IMR-90 (cell line): ENCODE results near the gene FER. TPM values are rescaled to one million over a fixed set of nuclear protein-coding genes. Genes with fewer than 3 reads are reported as not detected.

Experiments
- ATAC-seq: fragments of 200-7000 bp; cut with Tn5 transposase; 2 replicates; pipeline ENCODE4 v1.9.1; 2020; ENCODE audit warnings: low read depth, mild to moderate bottlenecking, moderate library complexity
- BruUV-seq: library from RNA; stranded (reverse); fragments of 400-500 nt; replicated peaks from 2 replicates; lab custom pipeline; 2021; lab: Mats Ljungman, UMichigan
- CTCF ChIA-PET: fragments of 300-600 bp; formaldehyde crosslinking; extraction: SDS; loops from one replicate; lab custom pipeline; 2021; ENCODE audit warnings: antibody characterized with exemption; lab: Yijun Ruan, JAX
- POLR2A ChIA-PET: fragments of 300-600 bp; sonication (Branson Sonifier 250); formaldehyde crosslinking; loops from one replicate; lab custom pipeline; 2022; ENCODE audit warnings: antibody characterized with exemption; ENCODE audit not compliant: unreplicated experiment; lab: Charles Lee
- DNase-seq: peaks from one replicate; pipeline ENCODE4 v3.0.0; 2013
- H2AFZ ChIP-seq: replicated peaks from 2 replicates; pipeline ENCODE3; 2013; ENCODE audit warnings: low read length, mild to moderate bottlenecking; ENCODE audit not compliant: poor library complexity
- H2AK5ac ChIP-seq: 2 replicates; pipeline ENCODE4 v1.6.1; 2013; ENCODE audit warnings: low read depth, low read length, inconsistent platforms
- H2AK9ac ChIP-seq: replicated peaks from 2 replicates; pipeline ENCODE3; 2013; ENCODE audit warnings: mild to moderate bottlenecking, low read depth, low read length, moderate library complexity; ENCODE audit not compliant: poor library complexity
- H2BK120ac ChIP-seq: 2 replicates; pipeline ENCODE4 v1.6.1; 2013; ENCODE audit warnings: low read depth, low read length, inconsistent platforms
- H2BK15ac ChIP-seq: 3 replicates; pipeline ENCODE4 v1.6.1; 2013; ENCODE audit warnings: low read depth, low read length, inconsistent platforms
- H2BK20ac ChIP-seq: 2 replicates; pipeline ENCODE4 v1.6.1; 2013; ENCODE audit warnings: low read depth, mild to moderate bottlenecking, inconsistent platforms, low read length, moderate library complexity
- H2BK5ac ChIP-seq: 2 replicates; pipeline ENCODE4 v1.6.1; 2013; ENCODE audit warnings: mild to moderate bottlenecking, low read depth, low read length, inconsistent platforms; ENCODE audit not compliant: poor library complexity, severe bottlenecking
- H3K14ac ChIP-seq: replicated peaks from 2 replicates; pipeline ENCODE4 v1.6.1; 2013; ENCODE audit warnings: low read depth, low read length, inconsistent platforms
- H3K18ac ChIP-seq: 2 replicates; pipeline ENCODE4 v1.6.1; 2013; ENCODE audit warnings: low read depth, low read length, control low read depth
- H3K23ac ChIP-seq: 2 replicates; pipeline ENCODE4 v1.6.1; 2013; ENCODE audit warnings: low read depth, low read length, inconsistent platforms
- H3K27ac ChIP-seq: 2 replicates; pipeline ENCODE4 v1.5.1; 2013; ENCODE audit warnings: mild to moderate bottlenecking, control low read depth, low read length; ENCODE audit not compliant: insufficient read depth
- H3K27me3 ChIP-seq: 2 replicates; pipeline ENCODE4 v1.6.1; 2013; ENCODE audit warnings: low read length; ENCODE audit not compliant: control insufficient read depth, insufficient read depth
- H3K36me3 ChIP-seq: 2 replicates; pipeline ENCODE4 v1.6.1; 2013; ENCODE audit warnings: low read length, mixed read lengths; ENCODE audit not compliant: control insufficient read depth, insufficient read depth
- H3K4ac ChIP-seq: 2 replicates; pipeline ENCODE4 v1.6.1; 2013; ENCODE audit warnings: low read depth, low read length, inconsistent platforms
- H3K4me1 ChIP-seq: 2 replicates; pipeline ENCODE4 v1.6.1; 2013; ENCODE audit warnings: low read length, mixed read lengths; ENCODE audit not compliant: control insufficient read depth, insufficient read depth
- H3K4me2 ChIP-seq: 2 replicates; pipeline ENCODE4 v1.6.1; 2013; ENCODE audit warnings: low read depth, mild to moderate bottlenecking, control low read depth, low read length, moderate library complexity
- H3K4me3 ChIP-seq: 2 replicates; pipeline ENCODE4 v1.5.1; 2013; ENCODE audit warnings: low read depth, mild to moderate bottlenecking, control low read depth, low read length, moderate library complexity; ENCODE audit not compliant: insufficient read depth
- H3K56ac ChIP-seq: 2 replicates; pipeline ENCODE4 v1.6.1; 2013; ENCODE audit warnings: low read length, inconsistent platforms; ENCODE audit not compliant: insufficient read depth; ENCODE audit errors: extremely low read depth
- H3K79me1 ChIP-seq, 2 experiments: 2 replicates each; pipeline ENCODE4 v1.6.1; 2013; ENCODE audit warnings: low read length in 2 of 2, inconsistent platforms in 1 of 2, low read depth in 1 of 2
- H3K9ac ChIP-seq: 2 replicates; pipeline ENCODE4 v1.6.1; 2013; ENCODE audit warnings: low read depth, low read length, control low read depth
- H3K9me1 ChIP-seq: 2 replicates; pipeline ENCODE4 v1.6.1; 2013; ENCODE audit warnings: low read length, inconsistent platforms; ENCODE audit not compliant: insufficient read depth
- H3K9me3 ChIP-seq: 2 replicates; pipeline ENCODE4 v1.6.1; 2013; ENCODE audit warnings: low read length; ENCODE audit not compliant: control insufficient read depth, insufficient read depth
- H4K20me1 ChIP-seq: 2 replicates; pipeline ENCODE4 v1.6.1; 2013; ENCODE audit warnings: low read length, inconsistent platforms; ENCODE audit not compliant: insufficient read depth
- H4K5ac ChIP-seq: 2 replicates; pipeline ENCODE4 v1.6.1; 2013; ENCODE audit warnings: mild to moderate bottlenecking, low read depth, low read length, control low read depth
- H4K8ac ChIP-seq, 2 experiments: 2 replicates each; pipeline ENCODE4 v1.6.1; 2013; ENCODE audit warnings: low read depth in 2 of 2, low read length in 2 of 2, control low read depth in 1 of 2, inconsistent platforms in 1 of 2
- H4K91ac ChIP-seq: 2 replicates; pipeline ENCODE4 v1.6.1; 2013; ENCODE audit warnings: low read depth, low read length, inconsistent platforms; ENCODE audit not compliant: insufficient read depth
- CEBPB ChIP-seq: IDR thresholded peaks from 2 replicates; pipeline ENCODE4 v1.6.1; 2012; ENCODE audit warnings: low read depth, low read length, improper control_type of control experiment
- MAZ ChIP-seq: IDR thresholded peaks from 2 replicates; pipeline ENCODE4 v1.6.1; 2012; ENCODE audit warnings: low read depth, mild to moderate bottlenecking, low read length, improper control_type of control experiment, moderate library complexity, borderline replicate concordance
- NFE2L2 ChIP-seq: fragments of 150-350 bp; IDR thresholded peaks from 2 replicates; pipeline ENCODE4 v1.6.1; 2016; ENCODE audit warnings: low read depth, mild to moderate bottlenecking, low read length
- WGBS, 2 experiments: methylation state at CpG; one replicate each; pipeline versions ENCODE4 v1.1.5 to v1.1.7; 2013; ENCODE audit warnings: missing lambda C conversion rate in 2 of 2; ENCODE audit not compliant: insufficient read length in 1 of 2; ENCODE audit errors: extremely low coverage in 2 of 2; 5-methylcytosine and 5-hydroxymethylcytosine counted together
- dilution Hi-C: fragments of 300-500 bp; cut with HindIII; formaldehyde crosslinking; loops from one replicate; pipeline ENCODE4 v1.14.3; 2018; ENCODE audit warnings: low sequenced_read_pairs; ENCODE audit not compliant: unreplicated experiment
- in situ Hi-C: fragments of 300-500 bp; cut with MboI; formaldehyde crosslinking; loops from 3 replicates; pipeline ENCODE4 v1.14.3; 2019; ENCODE audit warnings: low sequenced_read_pairs, inconsistent platforms, mixed read lengths
- intact Hi-C: fragments of 100-400 bp; cut with micrococcal nuclease; formaldehyde crosslinking; loops from 2 replicates; pipeline ENCODE4 v1.10.0; 2022
- polyA plus RNA-seq, 3 experiments: library from polyadenylated mRNA; depleted of rRNA; stranded (reverse); fragments of >200 nt; gene quantifications; 2 replicates each; pipeline ENCODE4 v1.2.3, GENCODE V29; 2012; ENCODE audit warnings: low replicate concordance in 1 of 3
- total RNA-seq: library from RNA; depleted of rRNA; stranded (reverse); fragments of >200 nt; gene quantifications from 2 replicates; pipeline ENCODE4 v1.2.3, GENCODE V29; 2012

Gene FER
- total and polyA plus RNA-seq, 2 of the 4 experiments (the other 2 are of a cell fraction) = 3.5 to 32.4 TPM

DNA sequence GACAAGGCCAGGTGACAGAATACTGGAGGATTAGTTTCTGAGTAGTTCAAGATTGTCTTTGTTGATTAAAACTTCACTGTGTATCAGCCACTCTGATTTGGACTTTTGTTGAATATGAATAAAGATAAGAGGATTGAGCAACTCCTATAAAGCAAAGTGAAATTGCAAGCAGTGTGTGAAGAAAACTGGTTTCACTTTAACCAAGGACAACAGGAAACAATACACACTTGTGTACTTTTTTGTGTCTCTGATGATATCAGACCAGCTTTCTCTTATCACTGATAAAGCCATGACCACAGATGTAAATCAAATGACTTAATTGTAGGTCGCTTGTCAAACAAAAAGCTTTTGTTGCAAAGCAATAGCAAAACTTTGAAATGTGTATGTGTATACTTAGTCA, 268.6 kb downstream of the FER start:
- dilution Hi-C loops = no loop called here
- no peaks in the 10 kb centered on the region for H3K9me1 ChIP-seq
- no CpG with 5 or more reads among the region's 1 CpG for WGBS, 2 experiments
- no peak overlapping the region for H2BK15ac ChIP-seq
- H4K20me1 ChIP-seq = no peaks in the 10 kb centered on the region
- H2AK5ac ChIP-seq = no peak overlapping the region
- intact Hi-C loops = no loop called here
- no peak overlapping the region for H2BK5ac ChIP-seq
- no peak overlapping the region for H3K56ac ChIP-seq
- peaks cover 0 to 4% of the 10 kb centered on the region in 2 experiments; a peak in 2 of 4 replicates for H3K79me1 ChIP-seq
- H3K9ac ChIP-seq = no peak overlapping the region
- BruUV-seq = no TSS peak
- no peak overlapping the region for H4K91ac ChIP-seq
- peak overlapping the region; percentile 74 for H3K4me2 ChIP-seq
- H3K36me3 ChIP-seq = no peaks in the 10 kb centered on the region
- H3K9me3 ChIP-seq = no peaks in the 10 kb centered on the region
- TF ChIP-seq CEBPB (peak; percentile 78), MAZ (no peak), NFE2L2 (no peak)
- H3K27me3 ChIP-seq = no peaks in the 10 kb centered on the region
- H2AFZ ChIP-seq = no peak overlapping the region
- H4K8ac ChIP-seq = no peak overlapping the region
- POLR2A ChIA-PET = no interaction called here
- no peak overlapping the region for H2BK120ac ChIP-seq
- H4K5ac ChIP-seq = no peak overlapping the region
- peak; percentile 42; the same call in 1 of the 2 replicates for ATAC-seq
- no peak overlapping the region for H3K4ac ChIP-seq
- H3K4me3 ChIP-seq = no peak overlapping the region
- H3K4me1 ChIP-seq = no peaks in the 10 kb centered on the region
- in situ Hi-C loops = no loop called here
- no peak overlapping the region for H3K23ac ChIP-seq
- no peak overlapping the region for H3K18ac ChIP-seq
- no peak overlapping the region for H2AK9ac ChIP-seq
- no peak overlapping the region for H3K14ac ChIP-seq
- no peak overlapping the region for H3K27ac ChIP-seq
- peak; percentile 37 for DNase-seq
- CTCF ChIA-PET = interaction anchor here (0.6 kb wide), 1 partner anchor 485 kb away, joined by 3 read pairs; no protein-coding TSS in a partner anchor
- H2BK20ac ChIP-seq = no peak overlapping the region
